Dermis microvascular lymphatic vessel endothelial cell (primary cell): ENCODE data around the gene SLC30A9. TPM values are rescaled to one million over a fixed set of nuclear protein-coding genes. Genes with fewer than 3 reads are reported as not detected.

Source experiments
- DNase-seq, 2 donors: peaks; one replicate each; pipeline versions ENCODE4 v3.0.0 to v3.0.0-alpha.2; 2010; ENCODE audit warnings: low read depth in 2 of 2
- total RNA-seq: library from RNA; depleted of rRNA; stranded (reverse); fragments of >200 nt; gene quantifications from 2 replicates; pipeline ENCODE4 v1.2.1, GENCODE V29; 2014

SLC30A9 gene
- 36.3 and 44.1 TPM in 2 replicates for total RNA-seq

- peak; percentile 93 to 96 for DNase-seq
Observed at GRCh38 chr4:41990365-41991111, at the start of gene SLC30A9. Gene SLC30A9 (plus strand): TSS chr4:41990530. CDS start chr4:41990652, 122 bp downstream.

DNA sequence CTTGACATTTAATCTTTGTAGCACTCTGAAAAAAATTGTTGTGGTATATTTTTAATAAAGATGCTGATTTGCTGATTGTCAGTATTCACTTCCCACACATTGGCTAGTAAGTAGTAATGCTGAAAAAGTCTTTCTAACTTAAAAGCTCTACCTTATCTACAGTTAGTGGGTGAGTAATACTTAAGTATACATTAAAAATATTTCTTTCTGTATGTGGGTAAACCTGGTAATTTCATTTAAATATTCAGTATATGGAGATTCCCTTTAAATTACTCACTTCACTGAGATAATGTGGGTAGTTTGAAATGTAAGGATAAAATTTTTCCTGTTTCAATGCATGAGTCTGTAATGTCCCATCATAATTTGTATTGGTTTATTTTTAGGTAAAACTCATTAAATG, 49.5 kb upstream of the SLC30A9 start:
- DNase-seq: no peak

GRCh38 chr4:41943506-41943905, 46.8 kb upstream of the SLC30A9 start:
- DNase-seq: no peak

- no peak for DNase-seq
Observed at GRCh38 chr4:41944089-41944488, 46.2 kb upstream of the SLC30A9 start.

- no peak for DNase-seq
Observed at GRCh38 chr4:41949531-41949930, 40.8 kb upstream of the SLC30A9 start.

GRCh38 chr4:41957634-41958033, 32.7 kb upstream of the SLC30A9 start:
- peak in 1 of 2 donors; percentile 33 for DNase-seq

- peak in 1 of 2 donors; percentile 21 for DNase-seq
Observed at GRCh38 chr4:41963105-41963504, 27.2 kb upstream of the SLC30A9 start.

DNA sequence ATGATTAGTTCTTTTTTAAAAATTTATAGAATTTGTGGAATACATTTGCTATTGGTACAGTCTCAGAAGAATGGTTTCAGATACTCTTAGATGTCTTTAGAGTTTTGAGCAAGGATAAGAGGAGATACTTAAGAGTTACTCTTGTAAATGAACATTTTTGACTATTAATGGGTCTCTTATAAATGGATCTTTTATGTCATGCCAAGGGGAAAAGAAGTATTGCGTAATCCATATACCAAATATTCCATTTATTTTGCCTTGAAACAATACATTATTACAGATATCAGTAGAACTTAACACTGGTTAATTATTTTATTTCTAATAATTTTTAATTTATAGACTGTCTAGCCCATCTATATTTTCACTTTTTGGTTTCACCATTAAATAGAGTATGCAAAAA, 25.9 kb upstream of the SLC30A9 start:
- no peak for DNase-seq

DNA sequence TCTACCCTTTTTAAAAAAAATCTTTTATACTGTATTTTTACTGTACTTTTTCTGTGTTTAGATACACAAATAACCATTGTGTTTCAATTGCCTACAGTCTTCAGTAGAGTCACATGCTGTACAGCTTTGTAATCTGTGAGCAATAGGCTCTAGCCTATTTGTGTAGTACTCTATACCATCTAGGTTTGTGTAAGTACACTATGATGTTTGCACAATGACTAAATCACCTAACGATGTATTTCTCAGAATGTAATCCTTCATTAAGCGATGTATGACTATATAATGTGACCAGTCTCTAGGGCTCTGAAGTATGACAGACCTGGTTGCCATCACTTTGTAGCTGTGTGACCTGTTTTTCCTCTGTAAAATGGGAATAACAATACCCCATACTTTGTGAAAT, 22.9 kb upstream of the SLC30A9 start:
- no peak for DNase-seq

DNA sequence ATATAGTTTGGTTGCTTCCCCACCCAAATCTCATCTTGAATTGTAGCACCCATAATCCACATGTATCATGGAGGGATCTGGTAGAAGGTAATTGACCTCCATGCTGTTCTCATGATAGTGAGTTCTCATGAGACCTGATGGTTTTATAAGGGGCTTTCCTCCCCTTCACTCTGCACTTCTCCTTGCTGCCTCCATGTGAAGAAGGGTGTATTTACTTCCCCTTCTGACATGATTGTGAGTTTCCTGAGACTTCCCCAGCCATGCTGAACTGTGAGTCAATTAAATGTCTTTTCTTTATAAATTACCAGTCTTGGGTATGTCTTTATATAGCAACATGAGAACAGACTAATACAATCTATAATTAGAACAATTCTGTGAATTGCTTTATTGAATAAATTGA, 20.7 kb upstream of the SLC30A9 start:
- DNase-seq: no peak

DNA sequence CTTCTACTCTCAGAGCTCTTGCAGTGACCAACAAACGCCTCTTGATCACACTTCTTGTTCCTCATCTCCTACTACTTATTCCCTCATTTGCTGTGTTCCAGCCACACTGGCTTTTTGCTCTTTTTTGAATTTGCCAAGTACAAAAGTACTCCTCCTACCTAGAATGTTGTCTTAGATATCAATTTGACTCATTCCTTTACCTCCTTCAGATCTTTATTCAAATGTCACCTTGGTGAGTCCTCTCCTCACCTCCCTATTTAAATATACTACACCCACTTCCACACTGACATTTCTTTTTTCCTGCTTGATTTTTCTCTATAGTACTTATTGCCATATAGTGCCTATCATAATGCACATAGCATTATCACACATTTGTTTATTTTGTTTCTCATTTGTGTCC, 15.0 kb upstream of the SLC30A9 start:
- DNase-seq: no peak

DNA sequence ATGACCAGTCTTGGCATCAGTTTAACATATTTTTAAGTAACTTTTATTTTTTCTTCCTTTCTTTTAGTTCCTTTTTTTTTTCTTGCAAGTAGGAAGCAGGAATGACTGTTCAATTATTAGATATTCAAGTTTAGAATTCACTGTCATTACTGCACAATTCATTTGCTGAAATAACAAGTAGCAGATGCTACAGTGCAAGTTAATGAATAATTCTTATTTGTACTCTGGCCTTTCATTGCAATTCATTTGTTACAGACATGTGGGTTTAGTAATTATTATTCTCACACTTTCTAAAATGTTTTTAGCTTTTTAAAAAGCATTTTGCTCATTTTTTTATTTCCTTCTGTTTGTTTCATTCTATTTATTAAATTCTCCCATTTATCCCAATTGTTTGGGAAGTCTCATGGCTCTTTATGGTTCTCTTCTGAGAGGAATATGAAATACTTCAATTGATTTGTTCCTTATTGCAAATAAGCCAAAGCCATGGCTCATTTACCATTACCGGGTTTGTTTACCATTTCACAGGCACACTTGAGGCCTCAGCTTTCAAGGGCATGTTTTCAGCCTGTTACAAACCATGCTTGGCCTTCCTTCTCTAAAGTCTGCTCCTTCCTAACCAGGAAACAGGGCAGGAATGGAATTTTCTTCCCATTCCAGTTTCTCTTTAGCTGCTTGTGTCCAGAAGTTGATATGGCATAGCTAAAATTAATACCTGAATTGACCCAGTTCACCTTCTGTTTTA, 13.4 kb upstream of the SLC30A9 start:
- DNase-seq: no peak

GRCh38 chr4:41977709-41978108, 12.6 kb upstream of the SLC30A9 start:
- no peak for DNase-seq

- DNase-seq: no peak
Observed at GRCh38 chr4:41981456-41981855, 8.9 kb upstream of the SLC30A9 start, which contains the start of gene DCAF4L1. Gene DCAF4L1 (plus strand): TSS chr4:41981756. CDS start chr4:41981793, 37 bp downstream.

- no peak for DNase-seq
Observed at GRCh38 chr4:41982716-41983115, 7.6 kb upstream of the SLC30A9 start.

DNA sequence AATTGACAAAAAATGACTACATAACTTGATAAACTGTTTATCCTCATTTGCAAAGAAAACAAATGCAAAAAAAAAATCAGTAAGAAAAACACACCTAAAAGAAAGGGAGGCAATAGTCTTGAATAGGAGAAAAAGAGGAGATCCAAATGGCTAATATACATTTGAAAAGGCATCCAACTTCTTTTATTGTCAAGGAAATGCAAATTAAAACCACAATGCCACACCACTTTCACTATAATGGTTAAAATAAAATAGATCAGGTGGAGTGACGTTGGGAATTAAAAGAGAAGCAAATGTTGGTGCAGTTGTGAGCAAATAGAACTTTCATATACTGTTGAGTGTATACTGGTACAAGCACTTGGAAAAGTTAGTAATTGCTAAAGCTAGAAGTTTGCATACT, 5.2 kb upstream of the SLC30A9 start:
- DNase-seq: no peak

GRCh38 chr4:41989994-41990364, 351 bp upstream of the SLC30A9 start:
- DNase-seq: no peak

- DNase-seq: peak in 1 of 2 donors; percentile 7
Observed at GRCh38 chr4:41991916-41992767, 1.8 kb downstream of the SLC30A9 start.

DNA sequence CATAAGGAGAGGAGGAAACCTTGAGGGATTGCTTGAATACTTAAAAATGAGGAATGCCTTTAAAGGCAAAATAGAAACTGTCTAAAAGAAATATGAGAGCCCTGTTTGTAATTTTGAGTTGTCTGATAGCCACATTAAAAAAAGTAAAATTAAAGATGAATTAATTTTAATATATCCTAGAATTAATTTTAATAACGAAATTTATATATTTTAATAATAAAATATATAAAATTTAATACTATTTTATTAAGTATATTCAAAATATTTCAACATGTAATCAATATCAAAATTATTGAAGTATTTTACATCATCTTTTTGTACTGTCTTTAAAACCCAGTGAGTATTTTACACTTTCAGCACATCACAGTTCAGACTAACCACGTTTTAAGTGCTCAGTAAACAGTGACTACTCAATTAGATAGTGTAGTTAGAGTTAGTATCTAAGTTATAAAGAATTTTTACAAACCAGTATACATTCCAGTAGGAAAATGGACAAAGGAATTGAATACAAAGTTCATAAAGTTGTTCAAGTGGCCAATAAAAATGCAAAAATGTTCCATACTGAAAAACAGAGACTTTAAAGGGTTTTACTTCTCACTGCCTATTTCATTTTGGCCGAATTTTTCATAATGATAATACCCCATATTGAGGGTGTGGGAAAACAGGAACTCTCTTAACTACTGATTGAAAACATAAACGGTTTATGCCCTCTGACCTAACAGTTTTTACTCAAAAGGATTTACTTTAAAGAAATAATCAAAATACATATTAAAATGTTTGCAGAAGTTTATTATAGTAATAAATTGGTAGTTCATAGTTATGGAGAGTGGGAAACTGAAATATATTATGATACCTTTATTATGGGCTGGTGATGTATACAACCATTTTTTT, 2.9 kb downstream of the SLC30A9 start:
- DNase-seq: no peak

- DNase-seq: no peak
Observed at GRCh38 chr4:41994461-41994985, 4.2 kb downstream of the SLC30A9 start.

DNA sequence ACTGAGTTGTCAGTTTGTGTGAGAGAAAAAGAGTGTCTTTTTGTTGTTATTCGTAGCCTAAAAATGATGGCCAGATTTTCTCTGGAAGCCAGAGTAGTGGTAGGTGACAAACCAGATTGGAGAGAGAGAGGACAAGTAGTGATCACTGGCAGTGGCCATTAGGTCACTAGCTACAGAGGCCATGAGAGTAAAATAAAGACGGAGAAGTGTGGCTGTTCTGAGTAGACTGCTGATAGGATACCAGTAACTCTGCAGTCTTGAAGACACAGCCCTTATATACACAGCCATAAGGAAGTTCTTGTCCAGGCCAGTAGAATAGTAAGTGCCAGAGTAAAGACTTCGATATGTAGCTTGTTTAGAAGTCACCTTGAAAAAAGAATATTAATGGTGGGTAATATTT, 7.7 kb downstream of the SLC30A9 start:
- no peak for DNase-seq
